ENCODE results near the gene RIPOR3. TPM values are rescaled to one million over a fixed set of nuclear protein-coding genes. Genes with fewer than 3 reads are reported as not detected.

RIPOR3 gene
- polyA plus RNA-seq, 1 donor (not counting 4 experiments of a cell fraction or from before 2014, with no cell fraction given), result 0.10 TPM

- Histone ChIP-seq H3K9me1 (ENCODE audit: control insufficient read depth, extremely low read depth, insufficient read depth, low read length) (no peaks in the 10 kb centered on the region), H4K20me1 (ENCODE audit: control insufficient read depth, extremely low read depth, insufficient read depth, low read length) (no peaks in the 10 kb centered on the region), H3K36me3 (ENCODE audit: control insufficient read depth in 2 of 2, extremely low read depth in 1 of 2, insufficient read depth in 2 of 2, low read length in 2 of 2) (no peaks in the 10 kb centered on the region), H3K4me1 (ENCODE audit: control insufficient read depth, extremely low read depth, insufficient read depth, low read length) (peaks cover 16% of the 10 kb centered on the region), H3K27me3 (ENCODE audit: control insufficient read depth, extremely low read depth, insufficient read depth, low read length) (peaks cover 16% of the 10 kb centered on the region), H3K4me2 (ENCODE audit: control insufficient read depth, extremely low read depth, insufficient read depth, low read depth, low read length) (no peak overlapping the region), H3K79me2 (ENCODE audit: control insufficient read depth, insufficient read depth, low read length) (no peaks in the 10 kb centered on the region), H3K27ac (ENCODE audit: control insufficient read depth, insufficient read depth, low read length) (no peak overlapping the region), H3K4me3 (ENCODE audit: control insufficient read depth in 2 of 3, extremely low read depth in 1 of 3, insufficient read depth in 2 of 3, low read depth in 1 of 3, low read length in 3 of 3) (no peak overlapping the region), H3K9me3 (ENCODE audit: control insufficient read depth, low read depth, low read length) (no peaks in the 10 kb centered on the region), H3K9ac (ENCODE audit: control insufficient read depth, extremely low read depth, insufficient read depth, low read length) (no peak overlapping the region), H2AFZ (ENCODE audit: control insufficient read depth, low read length) (no peak overlapping the region)
- dilution Hi-C loops (cut with MboI; ENCODE audit: extremely low pct_ligation_motif_present, low sequenced_read_pairs), result no loop called here
- FAIRE-seq (no peak), DNase-seq (ENCODE audit: low read depth, low spot score) (no peak)
- no peak for TF ChIP-seq CTCF (optimal IDR thresholded peaks at IDR 0.05 in 1 of 3, IDR thresholded peaks at IDR 0.05 in 1 of 3, conservative IDR thresholded peaks at IDR 0.05 in 1 of 3; ENCODE audit: extremely low read depth in 1 of 3, insufficient read depth in 2 of 3, low read length in 3 of 3)
- TF ChIP-seq EZH2 (IDR thresholded peaks at IDR 0.05; ENCODE audit: low read length), result no peak
Measured at GRCh38 chr20:50695135-50695872, 4.0 kb upstream of the RIPOR3 start.

- Histone ChIP-seq H3K27me3 (ENCODE audit: control insufficient read depth, extremely low read depth, insufficient read depth, low read length) (peaks cover 16% of the 10 kb centered on the region), H3K4me2 (ENCODE audit: control insufficient read depth, extremely low read depth, insufficient read depth, low read depth, low read length) (no peak overlapping the region), H3K4me3 (ENCODE audit: control insufficient read depth in 2 of 3, extremely low read depth in 1 of 3, insufficient read depth in 2 of 3, low read depth in 1 of 3, low read length in 3 of 3) (no peak overlapping the region), H3K79me2 (ENCODE audit: control insufficient read depth, insufficient read depth, low read length) (no peaks in the 10 kb centered on the region), H3K4me1 (ENCODE audit: control insufficient read depth, extremely low read depth, insufficient read depth, low read length) (peaks cover 17% of the 10 kb centered on the region), H3K9me3 (ENCODE audit: control insufficient read depth, low read depth, low read length) (no peaks in the 10 kb centered on the region), H4K20me1 (ENCODE audit: control insufficient read depth, extremely low read depth, insufficient read depth, low read length) (no peaks in the 10 kb centered on the region), H3K9ac (ENCODE audit: control insufficient read depth, extremely low read depth, insufficient read depth, low read length) (no peak overlapping the region), H3K9me1 (ENCODE audit: control insufficient read depth, extremely low read depth, insufficient read depth, low read length) (no peaks in the 10 kb centered on the region), H3K36me3 (ENCODE audit: control insufficient read depth in 2 of 2, extremely low read depth in 1 of 2, insufficient read depth in 2 of 2, low read length in 2 of 2) (no peaks in the 10 kb centered on the region), H3K27ac (ENCODE audit: control insufficient read depth, insufficient read depth, low read length) (no peak overlapping the region), H2AFZ (ENCODE audit: control insufficient read depth, low read length) (no peak overlapping the region)
- DNase-seq (ENCODE audit: low read depth, low spot score) (no peak), FAIRE-seq (no peak)
- no peak for TF ChIP-seq CTCF (optimal IDR thresholded peaks at IDR 0.05 in 1 of 3, IDR thresholded peaks at IDR 0.05 in 1 of 3, conservative IDR thresholded peaks at IDR 0.05 in 1 of 3; ENCODE audit: extremely low read depth in 1 of 3, insufficient read depth in 2 of 3, low read length in 3 of 3)
- TF ChIP-seq EZH2 (IDR thresholded peaks at IDR 0.05; ENCODE audit: low read length), result no peak
- dilution Hi-C loops (cut with MboI; ENCODE audit: extremely low pct_ligation_motif_present, low sequenced_read_pairs), result no loop called here
Measured at GRCh38 chr20:50694379-50695134, 3.2 kb upstream of the RIPOR3 start.
